ENCODE measurements around the gene ATRNL1. TPM values are rescaled to one million over a fixed set of nuclear protein-coding genes. Genes with fewer than 3 reads are reported as not detected.

ATRNL1 gene
- total and polyA plus RNA-seq, 2 of the 8 experiments (the other 6 are each of a cell fraction or from before 2014, with no cell fraction given) = 5.1 to 17.6 TPM

GRCh38 chr10:115638246-115638645 is 545.1 kb downstream of the ATRNL1 start (continued):
- TF ChIP-seq CHD7 (IDR thresholded peaks at IDR 0.05; ENCODE audit: insufficient replicate concordance, low read length) (no peak), ATF3 (IDR thresholded peaks at IDR 0.05; ENCODE audit: insufficient read depth, low read depth, low read length) (no peak), EZH2 (IDR thresholded peaks at IDR 0.05; ENCODE audit: low read depth, low read length, severe bottlenecking) (no peak), BACH1 (IDR thresholded peaks at IDR 0.05; ENCODE audit: low read length) (no peak), SP4 (IDR thresholded peaks at IDR 0.05; ENCODE audit: low read length) (no peak), MAFK (IDR thresholded peaks at IDR 0.05; ENCODE audit: low read depth, low read length) (no peak), TBP (IDR thresholded peaks at IDR 0.05; ENCODE audit: low read depth, low read length) (no peak), JUN (IDR thresholded peaks at IDR 0.05; ENCODE audit: low read depth, low read length) (no peak), CHD1 (IDR thresholded peaks at IDR 0.05; ENCODE audit: low read depth, low read length) (no peak), KDM4A (IDR thresholded peaks at IDR 0.05; ENCODE audit: low read depth, low read length, severe bottlenecking) (no peak), BCL11A (IDR thresholded peaks at IDR 0.05; ENCODE audit: low read depth in 2 of 2, low read length in 2 of 2) (no peak)

All from H1 (cell line).